ENCODE measurements around the gene MRPL22.
"Not testable (repeated sequence)": the region's sequence is repeated elsewhere in the genome, so short reads cannot be mapped to it uniquely, and the experiment has no call there.

MRPL22 gene

DNA sequence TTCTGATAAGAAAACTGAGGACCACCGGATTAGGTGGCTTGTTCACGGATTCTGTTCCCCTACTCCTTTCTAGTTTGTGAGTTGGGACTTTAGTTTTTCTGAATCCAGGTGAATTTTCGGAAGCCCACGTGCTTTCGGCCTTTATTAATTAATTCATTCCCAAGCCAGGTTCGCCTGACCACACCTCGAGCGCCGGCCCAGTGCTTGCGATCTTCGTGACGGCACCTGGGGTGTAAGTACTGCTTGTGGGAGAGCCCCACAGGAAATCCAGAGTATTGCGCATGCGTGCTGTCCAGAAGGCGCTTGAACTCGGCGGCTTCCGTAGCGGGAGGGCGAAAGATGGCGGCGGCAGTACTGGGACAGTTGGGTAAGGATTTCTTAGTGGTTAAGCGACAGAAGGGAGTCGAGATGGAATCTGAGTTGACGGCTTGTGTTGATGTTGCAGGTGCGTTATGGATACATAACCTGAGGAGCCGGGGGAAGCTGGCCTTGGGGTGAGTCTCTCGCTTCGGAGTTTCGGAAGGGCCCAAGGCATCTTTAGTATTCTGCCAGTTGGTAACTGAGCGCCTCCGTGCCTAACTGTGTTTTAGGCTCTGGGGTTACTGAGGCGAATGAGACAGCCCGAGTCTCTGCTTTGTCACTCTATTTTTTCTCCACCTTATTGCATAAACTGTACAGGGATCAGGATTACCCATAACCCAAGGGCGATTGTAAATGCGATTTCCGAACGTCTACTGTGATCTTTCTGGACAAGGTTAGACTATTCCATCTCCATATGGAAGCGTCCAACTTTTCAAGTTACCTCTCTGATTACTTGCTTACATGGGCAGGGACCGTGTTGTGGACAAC, at the start of gene MRPL22:
MRPL22 (plus strand) TSS at position 302 of the 849 bp plus-strand sequence; CDS start at position 340, 38 bp downstream.
- in situ Hi-C loops (cut with MboI; ENCODE audit: low sequenced_read_pairs) = no loop called here

GRCh38 chr5:154892369-154892771, 48.5 kb upstream of the MRPL22 start:
- in situ Hi-C loops (cut with MboI; ENCODE audit: low sequenced_read_pairs) = no loop called here

- in situ Hi-C loops (cut with MboI; ENCODE audit: low sequenced_read_pairs) = no loop called here
Measured at GRCh38 chr5:154893381-154893780, 47.5 kb upstream of the MRPL22 start.

GRCh38 chr5:154895606-154896561, 45.0 kb upstream of the MRPL22 start:
- in situ Hi-C loops (cut with MboI; ENCODE audit: low sequenced_read_pairs) = no loop called here

- in situ Hi-C loops (cut with MboI; ENCODE audit: low sequenced_read_pairs) = no loop called here
Measured at GRCh38 chr5:154896562-154897165, 44.2 kb upstream of the MRPL22 start.

GRCh38 chr5:154898210-154898609, 42.7 kb upstream of the MRPL22 start:
- in situ Hi-C loops (cut with MboI; ENCODE audit: low sequenced_read_pairs) = no loop called here

DNA sequence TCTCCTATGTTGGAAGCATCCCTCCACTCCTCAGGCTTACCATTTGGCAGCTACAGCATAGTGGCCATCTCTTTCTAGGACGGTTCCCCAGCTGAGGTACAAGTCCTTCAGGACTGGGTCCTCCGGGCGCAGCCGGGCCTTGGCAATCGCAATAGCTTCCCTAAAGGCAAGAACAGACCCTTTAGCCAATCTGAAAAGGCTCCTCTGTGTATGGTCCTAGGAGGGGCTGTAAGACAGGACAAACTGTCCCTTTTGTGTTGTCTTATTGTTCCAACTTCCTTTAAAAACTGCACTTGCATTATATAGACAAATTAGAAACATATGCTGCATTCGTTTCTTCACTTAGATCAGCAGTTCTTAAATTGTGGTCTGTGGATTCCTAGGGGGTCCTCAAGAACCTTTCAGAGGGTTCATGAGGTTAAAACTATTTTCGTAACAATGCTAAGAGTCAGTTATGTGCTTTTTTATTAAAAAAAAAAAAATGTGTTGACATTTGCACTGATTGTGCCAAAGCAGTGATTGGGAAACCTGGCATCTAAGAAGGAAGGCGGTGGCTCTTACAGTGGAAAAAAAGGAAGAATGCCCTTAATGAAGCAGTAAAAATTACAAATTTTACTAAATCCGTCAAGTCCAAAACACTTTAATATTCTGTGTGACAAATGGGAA, 41.6 kb upstream of the MRPL22 start:
- in situ Hi-C loops (cut with MboI; ENCODE audit: low sequenced_read_pairs) = no loop called here

DNA sequence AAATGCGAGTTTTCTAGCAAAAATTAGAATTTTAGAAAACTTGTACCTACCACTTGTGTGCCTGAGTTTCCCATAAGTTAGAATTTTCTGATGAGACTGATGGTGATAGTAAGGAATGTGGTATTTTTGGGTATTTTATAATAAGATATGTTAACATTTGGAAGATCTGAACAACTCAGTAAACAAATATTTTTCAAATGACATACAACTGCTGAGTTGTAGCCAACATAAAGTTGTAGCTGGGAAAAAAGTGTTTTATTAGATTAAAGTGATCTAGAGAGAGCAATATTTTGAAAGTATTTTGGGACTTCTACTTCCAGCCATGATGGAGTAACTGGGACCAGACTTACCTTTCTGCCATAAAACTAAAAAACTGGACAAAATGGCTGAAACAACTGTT, 40.8 kb upstream of the MRPL22 start:
- in situ Hi-C loops (cut with MboI; ENCODE audit: low sequenced_read_pairs) = no loop called here

DNA sequence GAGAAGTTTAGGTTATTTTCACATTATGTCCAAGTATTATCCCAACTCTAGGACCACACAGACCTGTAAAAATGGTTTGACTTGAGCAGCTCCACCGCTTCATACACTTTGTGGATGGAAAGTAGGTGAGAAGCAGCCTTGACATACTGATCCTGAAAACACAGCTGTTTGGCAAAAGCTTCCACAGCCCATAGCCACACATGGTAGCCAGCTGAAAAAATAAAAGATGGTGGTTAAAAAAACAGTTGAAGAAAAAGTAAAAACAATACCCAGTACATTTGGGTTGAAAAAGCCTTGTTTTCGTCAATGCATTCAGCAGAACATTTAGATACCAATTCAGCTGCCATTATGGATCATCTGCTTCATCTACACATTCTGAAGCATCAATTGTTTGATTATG, 39.6 kb upstream of the MRPL22 start:
- in situ Hi-C loops (cut with MboI; ENCODE audit: low sequenced_read_pairs) = no loop called here

DNA sequence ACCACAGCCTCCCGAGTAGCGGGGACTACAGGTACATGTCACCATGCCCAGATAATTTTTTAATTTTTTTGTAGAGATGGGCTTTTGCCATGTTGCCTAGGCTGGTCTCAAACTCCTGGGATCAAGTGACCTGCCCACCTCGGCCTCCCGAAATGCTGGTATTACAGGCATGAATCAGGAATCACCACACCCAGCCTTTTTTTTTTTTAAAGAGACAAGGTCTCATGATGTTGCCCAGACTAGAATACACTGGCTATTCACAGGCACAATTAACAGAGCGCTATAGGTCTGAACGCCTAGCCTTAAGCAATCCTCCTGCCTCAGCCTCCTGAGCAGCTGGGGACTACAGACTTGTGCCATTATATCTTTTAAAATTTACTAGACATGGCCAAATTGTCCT, 39.0 kb upstream of the MRPL22 start:
- in situ Hi-C loops (cut with MboI; ENCODE audit: low sequenced_read_pairs) = no loop called here

DNA sequence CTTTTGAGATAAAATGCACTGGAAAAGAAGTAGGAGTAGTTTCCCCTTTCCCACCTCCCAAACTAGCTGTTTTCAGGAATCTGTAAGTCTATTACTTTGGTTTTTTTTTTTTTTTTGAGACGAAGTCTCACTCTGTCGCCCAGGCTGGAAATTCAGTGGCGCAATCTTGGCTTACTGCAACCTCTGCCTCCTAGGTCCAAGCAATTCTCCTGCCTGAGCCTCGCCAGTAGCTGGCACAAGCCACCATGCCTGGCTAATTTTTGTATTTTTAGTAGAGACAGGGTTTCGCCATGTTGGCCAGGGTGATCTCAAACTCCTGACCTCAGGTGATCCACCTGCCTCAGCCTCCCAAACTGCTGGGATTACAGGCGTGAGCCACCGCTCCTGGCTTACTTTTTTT, 35.3 kb upstream of the MRPL22 start:
- in situ Hi-C loops (cut with MboI; ENCODE audit: low sequenced_read_pairs) = not testable (repeated sequence)

GRCh38 chr5:154916874-154917273, 24.0 kb upstream of the MRPL22 start:
- in situ Hi-C loops (cut with MboI; ENCODE audit: low sequenced_read_pairs) = no loop called here

DNA sequence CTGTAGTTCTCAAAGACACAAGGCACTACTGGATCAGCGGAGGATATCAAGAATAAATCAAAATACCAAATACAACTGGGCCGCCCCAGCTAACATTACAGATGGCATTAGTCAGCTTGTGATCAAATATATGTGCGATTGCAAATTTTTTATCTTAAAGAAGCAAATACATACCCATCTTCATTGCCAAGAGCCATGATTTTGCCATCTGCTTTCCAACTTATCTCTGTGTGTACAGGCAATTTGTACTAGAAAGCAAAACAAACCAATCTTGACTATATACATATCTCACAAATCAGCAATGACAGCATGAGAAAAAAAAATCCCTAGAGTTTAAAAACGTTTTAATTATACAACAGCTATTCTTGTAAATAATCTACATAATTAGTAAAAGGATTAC, 23.1 kb upstream of the MRPL22 start:
- in situ Hi-C loops (cut with MboI; ENCODE audit: low sequenced_read_pairs) = no loop called here

DNA sequence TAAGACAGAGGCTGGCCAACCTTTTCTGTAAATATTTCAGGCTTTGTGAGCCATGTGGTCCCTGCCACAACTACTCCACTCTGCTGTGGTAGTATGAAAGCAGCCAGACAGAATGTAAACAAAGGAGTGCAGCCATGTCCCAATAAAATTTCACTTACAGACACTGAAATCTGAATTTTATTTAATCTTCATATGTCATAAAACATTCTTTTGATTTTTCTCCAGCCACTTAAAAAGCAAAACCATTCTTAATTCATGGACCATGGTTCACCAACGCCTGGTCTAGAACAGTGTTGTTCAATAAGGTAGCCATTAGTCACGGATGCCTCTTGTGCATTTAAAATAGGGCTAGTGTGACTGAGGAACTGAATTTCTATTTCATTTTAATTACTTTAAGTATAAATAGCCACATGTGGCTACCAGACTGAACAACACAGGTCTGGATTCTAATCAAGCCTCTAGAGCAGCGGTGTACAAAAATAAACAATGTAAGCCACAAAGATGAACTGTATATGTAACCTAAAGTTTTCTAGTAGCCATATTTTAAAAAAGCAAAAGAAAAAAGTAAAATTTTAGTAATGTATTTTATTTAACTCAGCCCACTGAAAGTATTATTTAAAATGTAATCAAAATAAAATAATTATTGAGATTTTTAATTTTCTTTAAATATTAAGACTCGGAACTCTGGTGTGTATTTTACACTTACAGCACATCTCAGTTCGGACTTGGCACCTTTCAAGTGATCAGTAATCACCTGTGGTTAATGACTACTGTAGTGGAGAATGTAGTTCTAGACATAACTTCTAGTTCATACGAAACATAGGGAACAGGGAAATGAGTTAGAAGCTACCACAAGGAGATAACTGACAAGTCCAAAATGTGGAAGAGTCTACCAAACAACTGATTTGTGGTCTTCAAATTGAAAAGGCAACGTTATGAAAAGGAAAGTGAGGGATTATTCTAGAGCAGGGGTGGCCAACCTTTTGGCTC, 17.1 kb upstream of the MRPL22 start:
- in situ Hi-C loops (cut with MboI; ENCODE audit: low sequenced_read_pairs) = no loop called here

- in situ Hi-C loops (cut with MboI; ENCODE audit: low sequenced_read_pairs) = no loop called here
Measured at GRCh38 chr5:154933537-154933936, 7.3 kb upstream of the MRPL22 start.

DNA sequence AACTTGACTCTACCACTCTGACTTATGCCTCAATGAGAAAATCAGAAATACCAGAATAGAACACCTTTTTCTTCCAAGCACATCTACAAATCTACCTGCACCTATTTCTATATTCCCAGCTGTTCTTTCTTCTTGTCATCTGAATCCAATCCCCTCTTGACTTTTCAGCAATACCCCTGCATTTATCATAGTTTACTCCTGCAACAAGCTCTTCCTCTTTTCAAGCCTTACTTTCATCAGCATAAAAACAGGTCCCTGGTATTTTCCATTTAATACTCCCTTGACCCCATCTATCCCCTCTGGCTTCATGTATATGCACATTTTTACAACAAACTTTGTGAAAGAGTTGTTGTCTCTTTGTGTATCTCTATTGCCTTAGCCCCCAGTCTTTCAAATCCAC, 6.0 kb upstream of the MRPL22 start:
- in situ Hi-C loops (cut with MboI; ENCODE audit: low sequenced_read_pairs) = no loop called here

DNA sequence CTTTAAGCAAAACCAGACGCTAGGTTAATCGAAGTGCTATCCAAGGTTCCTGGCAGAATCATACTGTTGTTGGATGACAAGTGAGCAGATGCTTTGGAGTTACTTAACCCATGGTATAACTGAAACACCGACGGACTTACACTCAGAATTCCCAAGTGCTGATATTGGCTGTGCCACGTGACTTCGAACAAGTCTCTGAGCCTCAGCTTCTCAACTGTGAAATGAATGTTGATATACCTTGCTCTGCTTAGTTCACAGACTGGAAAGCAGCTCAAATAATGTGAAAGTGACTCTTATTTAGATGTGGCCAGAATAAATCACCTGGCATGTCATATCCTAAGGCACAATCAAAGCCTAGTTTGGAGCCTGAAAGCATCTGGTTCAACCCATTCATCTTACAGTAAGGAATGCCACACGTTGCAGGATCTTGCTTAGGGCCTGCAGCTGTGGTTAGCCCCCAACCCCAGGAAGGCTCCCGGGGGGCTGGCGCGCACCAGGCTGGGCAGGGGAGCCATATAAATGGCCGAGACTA, 3.6 kb upstream of the MRPL22 start:
- in situ Hi-C loops (cut with MboI; ENCODE audit: low sequenced_read_pairs) = no loop called here

DNA sequence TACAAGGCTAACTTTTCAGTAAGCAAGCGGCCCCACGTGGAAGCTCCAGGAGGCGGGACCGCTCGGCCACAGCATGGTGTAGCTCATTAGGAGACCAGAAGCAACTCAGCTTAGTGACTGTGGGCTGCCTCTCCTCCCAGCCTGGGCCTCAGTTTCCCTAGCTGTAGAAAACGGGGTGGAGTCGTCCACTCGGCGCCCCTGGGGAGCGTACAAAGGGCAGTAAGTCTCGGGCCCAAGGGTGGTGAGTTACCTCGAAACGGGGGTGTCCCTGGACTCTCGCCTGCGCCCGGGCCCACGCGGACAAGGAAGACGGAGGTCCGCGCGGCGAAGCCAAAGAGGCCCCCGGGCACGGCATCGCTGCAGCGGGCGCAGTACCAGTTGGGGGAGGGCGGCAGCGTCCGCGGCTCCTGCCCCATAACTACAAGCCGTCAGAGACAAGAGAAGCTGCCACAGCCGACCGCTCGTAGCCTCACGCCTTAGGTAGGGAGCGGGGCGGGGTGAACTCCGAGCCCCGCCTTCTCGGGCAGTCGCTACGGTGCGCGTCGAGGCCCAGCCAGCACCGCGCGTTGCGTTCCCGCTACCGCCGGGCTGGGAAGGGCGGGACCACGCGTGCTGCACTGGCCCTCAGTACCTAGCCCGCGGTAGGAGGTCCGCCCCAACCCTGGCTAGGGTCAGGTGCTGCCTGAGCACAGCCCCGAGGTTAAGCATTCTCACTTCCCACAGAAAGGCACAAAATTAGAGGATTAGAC, 3.0 kb upstream of the MRPL22 start, which contains the start of gene GEMIN5:
GEMIN5 (minus strand) TSS at position 494 of the 749 bp plus-strand sequence; CDS start at position 416, 78 bp downstream.
- in situ Hi-C loops (cut with MboI; ENCODE audit: low sequenced_read_pairs) = no loop called here

Measured in hTERT RPE-1 (cell line).